Measurements from ENCODE around the gene TENM3.

DNA sequence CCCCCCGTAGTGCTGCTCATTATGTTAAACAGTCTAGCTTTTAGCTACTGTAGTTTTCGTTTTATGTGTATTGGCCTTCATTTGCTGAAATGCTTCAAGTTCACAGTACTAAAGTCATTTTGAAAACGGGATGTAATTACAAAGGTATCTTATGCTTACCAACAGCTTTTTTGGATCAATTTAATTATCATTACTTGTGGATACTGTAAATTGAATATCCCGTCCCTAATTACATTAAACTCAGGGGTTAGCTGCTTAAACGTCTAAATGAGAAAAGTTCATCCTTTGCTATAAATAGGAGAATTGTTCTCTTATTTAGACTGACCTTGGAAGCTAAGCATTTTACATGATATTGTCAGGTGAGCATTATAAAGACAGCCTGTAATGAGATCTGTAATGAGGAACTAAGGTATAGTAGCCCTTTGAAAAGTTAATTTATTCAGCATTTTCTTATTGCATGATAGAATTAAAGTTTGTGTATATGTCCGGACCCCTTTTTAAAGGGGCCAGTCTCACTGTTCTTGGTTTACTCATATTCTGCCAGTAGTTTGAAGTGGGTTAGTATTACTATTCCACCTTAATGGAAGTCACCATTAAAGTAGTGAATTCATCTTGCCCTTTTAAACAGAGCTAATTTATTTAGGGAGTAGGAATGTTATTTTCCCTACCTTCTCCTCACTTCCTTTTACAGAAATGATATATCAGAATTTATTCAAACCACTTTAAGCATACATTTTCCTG lies 252.6 kb downstream of the TENM3 start:
- TF ChIP-seq, protein P1, sequence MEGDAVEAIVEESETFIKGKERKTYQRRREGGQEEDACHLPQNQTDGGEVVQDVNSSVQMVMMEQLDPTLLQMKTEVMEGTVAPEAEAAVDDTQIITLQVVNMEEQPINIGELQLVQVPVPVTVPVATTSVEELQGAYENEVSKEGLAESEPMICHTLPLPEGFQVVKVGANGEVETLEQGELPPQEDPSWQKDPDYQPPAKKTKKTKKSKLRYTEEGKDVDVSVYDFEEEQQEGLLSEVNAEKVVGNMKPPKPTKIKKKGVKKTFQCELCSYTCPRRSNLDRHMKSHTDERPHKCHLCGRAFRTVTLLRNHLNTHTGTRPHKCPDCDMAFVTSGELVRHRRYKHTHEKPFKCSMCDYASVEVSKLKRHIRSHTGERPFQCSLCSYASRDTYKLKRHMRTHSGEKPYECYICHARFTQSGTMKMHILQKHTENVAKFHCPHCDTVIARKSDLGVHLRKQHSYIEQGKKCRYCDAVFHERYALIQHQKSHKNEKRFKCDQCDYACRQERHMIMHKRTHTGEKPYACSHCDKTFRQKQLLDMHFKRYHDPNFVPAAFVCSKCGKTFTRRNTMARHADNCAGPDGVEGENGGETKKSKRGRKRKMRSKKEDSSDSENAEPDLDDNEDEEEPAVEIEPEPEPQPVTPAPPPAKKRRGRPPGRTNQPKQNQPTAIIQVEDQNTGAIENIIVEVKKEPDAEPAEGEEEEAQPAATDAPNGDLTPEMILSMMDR (IDR thresholded peaks at IDR 0.05): no peak
- no peak for TF ChIP-seq POLR2A (IDR thresholded peaks at IDR 0.05)

All from lower leg skin (tissue), 3 donors.